ENCODE data around the gene RASSF5.
"Not testable (repeated sequence)": the region's sequence is repeated elsewhere in the genome, so short reads cannot be mapped to it uniquely, and the experiment has no call there.

Gene RASSF5

GRCh38 chr1:206591226-206591625 lies 83.9 kb downstream of the RASSF5 start:
- no peak for DNase-seq

- DNase-seq: no peak
Measured at GRCh38 chr1:206591696-206592095, 84.4 kb downstream of the RASSF5 start.

- DNase-seq: no peak
Measured at GRCh38 chr1:206593351-206593925, 86.1 kb downstream of the RASSF5 start.

GRCh38 chr1:206595581-206596318 lies 88.4 kb downstream of the RASSF5 start:
- DNase-seq: no peak

GRCh38 chr1:206596319-206596666 lies 89.0 kb downstream of the RASSF5 start:
- DNase-seq: no peak

- DNase-seq: no peak
Measured at GRCh38 chr1:206600527-206600926, 93.2 kb downstream of the RASSF5 start.

GRCh38 chr1:206604861-206605260 lies 97.5 kb downstream of the RASSF5 start:
- DNase-seq: no peak

GRCh38 chr1:206606867-206607266 lies 99.5 kb downstream of the RASSF5 start:
- DNase-seq: peak; percentile 29

- peak; percentile 39 for DNase-seq
Measured at GRCh38 chr1:206608108-206608698, 100.9 kb downstream of the RASSF5 start.

GRCh38 chr1:206609229-206609991 lies 102.1 kb downstream of the RASSF5 start:
- DNase-seq: no peak

- DNase-seq: peak; percentile 92
Measured at GRCh38 chr1:206612129-206612876, 105.0 kb downstream of the RASSF5 start, which contains the start of gene EIF2D. TSS of gene EIF2D (minus strand) at chr1:206612465. CDS start at chr1:206612342, 123 bp downstream.

GRCh38 chr1:206626396-206626795 lies 119.1 kb downstream of the RASSF5 start:
- DNase-seq: not testable (repeated sequence)

GRCh38 chr1:206628916-206629315 lies 121.6 kb downstream of the RASSF5 start:
- no peak for DNase-seq

- DNase-seq: peak; percentile 74
Measured at GRCh38 chr1:206631085-206631509, 123.8 kb downstream of the RASSF5 start.

GRCh38 chr1:206633708-206634121 lies 126.4 kb downstream of the RASSF5 start:
- peak; percentile 82 for DNase-seq

GRCh38 chr1:206634365-206635079 lies 127.2 kb downstream of the RASSF5 start:
- peak; percentile 92 for DNase-seq

GRCh38 chr1:206635080-206635977 lies 128.0 kb downstream of the RASSF5 start, which contains the start of gene DYRK3:
TSS of gene DYRK3 (plus strand) at chr1:206635536. CDS start at chr1:206635704, 168 bp downstream.
- DNase-seq: peak; percentile 94

- DNase-seq: peak; percentile 33
Measured at GRCh38 chr1:206635978-206636345, 128.6 kb downstream of the RASSF5 start.

GRCh38 chr1:206636671-206637070 lies 129.3 kb downstream of the RASSF5 start:
- no peak for DNase-seq

GRCh38 chr1:206637605-206638004 lies 130.3 kb downstream of the RASSF5 start:
- no peak for DNase-seq

Data from EL (cell line).